OCI-M1 (cell line): ENCODE results near the gene NPHS1.
"Not testable (repeated sequence)": the region's sequence is repeated elsewhere in the genome, so short reads cannot be mapped to it uniquely, and the experiment has no call there.

Source experiments
- DNase-seq: peaks from one replicate; lab custom pipeline; 2025; lab: John Stamatoyannopoulos, UW

NPHS1 gene

GRCh38 chr19:35879068-35879467 lies 26.8 kb upstream of the NPHS1 start:
- no peak for DNase-seq

- DNase-seq = no peak
Observed at GRCh38 chr19:35874392-35874930, 22.2 kb upstream of the NPHS1 start.

- DNase-seq = no peak
Observed at GRCh38 chr19:35872180-35872579, 19.9 kb upstream of the NPHS1 start.

GRCh38 chr19:35871611-35872010 lies 19.3 kb upstream of the NPHS1 start:
- DNase-seq = no peak

- DNase-seq = no peak
Observed at GRCh38 chr19:35870798-35871197, 18.5 kb upstream of the NPHS1 start.

GRCh38 chr19:35870124-35870736 lies 17.9 kb upstream of the NPHS1 start:
- DNase-seq = not testable (repeated sequence)

- peak; percentile 92 for DNase-seq
Observed at GRCh38 chr19:35869327-35870123, 17.2 kb upstream of the NPHS1 start.

- DNase-seq = no peak
Observed at GRCh38 chr19:35868823-35869326, 16.6 kb upstream of the NPHS1 start.

GRCh38 chr19:35868172-35868822 lies 16.0 kb upstream of the NPHS1 start, which contains the start of gene APLP1:
TSS of gene APLP1 (plus strand) at chr19:35868574. CDS start at chr19:35868637, 63 bp downstream.
- peak; percentile 43 for DNase-seq

- DNase-seq = no peak
Observed at GRCh38 chr19:35863018-35863417, 10.7 kb upstream of the NPHS1 start.

GRCh38 chr19:35862528-35862927 lies 10.2 kb upstream of the NPHS1 start:
- no peak for DNase-seq

GRCh38 chr19:35861640-35862160 lies 9.4 kb upstream of the NPHS1 start:
- no peak for DNase-seq

GRCh38 chr19:35860818-35861639 lies 8.7 kb upstream of the NPHS1 start:
- no peak for DNase-seq

- DNase-seq = no peak
Observed at GRCh38 chr19:35860436-35860817, 8.1 kb upstream of the NPHS1 start.

GRCh38 chr19:35859414-35859813 lies 7.1 kb upstream of the NPHS1 start:
- no peak for DNase-seq

GRCh38 chr19:35858311-35858710 lies 6.0 kb upstream of the NPHS1 start:
- no peak for DNase-seq

GRCh38 chr19:35856546-35857149 lies 4.3 kb upstream of the NPHS1 start, which contains the start of gene KIRREL2:
TSS of gene KIRREL2 (plus strand) at chr19:35856911. CDS start at chr19:35857120, 209 bp downstream.
- no peak for DNase-seq

GRCh38 chr19:35853038-35853756 lies 893 bp upstream of the NPHS1 start:
- DNase-seq = no peak

GRCh38 chr19:35851213-35852028 lies 883 bp downstream of the NPHS1 start:
- no peak for DNase-seq
